NCI-H1417 treated with DMSO at 0.1 percent for 48 hours (cell line): ENCODE measurements around the gene SH3BP1.
A peak's percentile ranks its signal among the peaks of the same experiment; 100 is the strongest.
"Not testable (repeated sequence)": the region's sequence is repeated elsewhere in the genome, so short reads cannot be mapped to it uniquely, and the experiment has no call there.

Experiments used
- DNase-seq: peaks from one replicate; lab custom pipeline; 2025; lab: John Stamatoyannopoulos, UW

SH3BP1 gene

DNA sequence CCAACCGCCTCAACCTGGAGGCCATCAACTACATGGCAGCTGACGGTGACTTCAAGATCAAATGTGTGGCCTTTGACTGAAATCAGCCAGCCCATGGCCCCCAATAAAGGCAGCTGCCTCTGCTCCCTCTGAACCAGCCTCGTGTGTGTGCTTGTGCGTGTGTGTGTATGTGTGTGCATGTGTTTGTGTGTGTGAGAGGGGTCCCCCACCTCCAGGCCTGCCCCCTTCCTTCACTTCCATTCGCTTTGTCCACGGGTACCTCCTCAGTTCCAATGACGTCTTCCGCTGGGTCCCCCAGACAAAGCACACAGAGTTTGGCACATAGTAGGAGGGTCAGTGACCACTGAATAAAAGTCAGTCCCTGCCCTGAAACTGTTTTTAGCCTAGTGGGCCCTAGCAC lies 40.2 kb downstream of the SH3BP1 start:
- no peak for DNase-seq

DNA sequence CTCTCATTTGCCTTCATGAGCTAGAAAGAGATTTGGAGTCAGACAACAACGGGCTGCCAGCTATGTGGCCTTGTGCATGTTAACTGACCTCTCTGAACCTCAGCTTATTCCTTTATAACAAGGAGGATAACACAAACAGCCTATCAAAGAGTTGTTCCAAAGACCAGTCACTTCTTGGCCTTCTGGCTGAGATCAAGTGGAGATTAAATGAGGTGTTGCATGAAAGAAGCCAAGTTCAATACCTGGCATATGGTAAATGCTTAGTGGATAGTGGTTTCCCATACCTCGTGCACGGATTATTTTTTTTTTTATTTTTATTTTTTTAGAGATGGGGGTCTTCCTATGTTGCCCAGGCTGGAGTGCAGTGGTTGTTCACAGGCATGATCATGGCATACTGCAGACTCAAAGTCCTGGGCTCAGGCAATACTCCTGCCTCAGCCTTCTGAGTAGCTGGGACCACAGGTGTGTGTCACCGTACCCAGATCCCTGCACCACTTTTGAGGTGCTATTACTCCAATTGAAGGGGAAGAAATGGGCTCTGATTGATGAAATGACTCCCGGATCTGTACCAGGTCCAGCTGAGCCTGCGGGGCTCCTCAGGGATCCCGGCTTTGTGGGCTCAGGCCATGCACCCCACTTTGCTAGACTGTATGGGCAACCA lies 40.9 kb downstream of the SH3BP1 start:
- DNase-seq, result no peak

DNA sequence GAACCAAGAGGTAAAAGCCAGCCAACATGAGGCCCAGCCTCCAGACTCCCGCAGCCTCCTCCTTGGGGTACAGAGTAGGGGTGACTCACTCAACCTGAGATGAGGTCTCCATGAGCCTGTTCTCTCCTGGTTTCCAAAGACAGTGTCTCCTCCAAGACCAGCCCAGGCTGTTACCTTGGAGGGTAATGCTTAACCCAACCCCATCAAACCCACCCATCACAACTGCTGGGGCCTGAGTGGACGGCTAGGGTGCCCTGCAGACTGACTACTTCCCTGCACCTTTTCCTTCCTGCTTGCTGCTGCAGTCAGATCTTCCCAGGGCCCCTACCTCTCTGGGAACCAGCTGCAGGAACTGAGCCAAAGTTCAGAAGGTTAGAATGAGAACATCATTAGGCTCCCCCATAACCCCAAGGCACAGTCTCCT lies 41.5 kb downstream of the SH3BP1 start:
- DNase-seq, result no peak

DNA sequence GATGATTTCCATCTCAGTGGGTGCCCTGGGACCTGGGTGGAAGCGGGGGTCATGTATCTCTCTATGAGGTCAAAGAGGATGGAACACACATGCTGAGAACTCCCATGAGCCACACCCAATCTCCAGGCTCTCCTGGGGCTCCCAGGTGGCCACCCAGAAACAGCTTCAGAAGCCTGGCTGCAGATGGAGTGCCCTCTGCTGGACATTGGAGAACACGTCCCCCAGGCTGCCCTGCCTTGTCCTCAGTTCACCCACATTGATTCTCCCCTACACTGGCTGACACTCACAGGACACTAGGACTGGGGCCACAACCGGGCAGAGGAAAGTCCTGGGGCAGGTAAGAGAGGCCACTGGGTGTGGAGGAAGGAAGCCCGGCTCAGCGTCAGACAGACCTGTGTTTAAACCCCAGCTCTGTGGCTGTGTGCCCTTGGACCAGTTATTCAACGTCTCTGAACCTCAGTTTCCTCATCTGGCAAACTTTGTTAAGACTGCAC lies 42.1 kb downstream of the SH3BP1 start:
- DNase-seq, result no peak

DNA sequence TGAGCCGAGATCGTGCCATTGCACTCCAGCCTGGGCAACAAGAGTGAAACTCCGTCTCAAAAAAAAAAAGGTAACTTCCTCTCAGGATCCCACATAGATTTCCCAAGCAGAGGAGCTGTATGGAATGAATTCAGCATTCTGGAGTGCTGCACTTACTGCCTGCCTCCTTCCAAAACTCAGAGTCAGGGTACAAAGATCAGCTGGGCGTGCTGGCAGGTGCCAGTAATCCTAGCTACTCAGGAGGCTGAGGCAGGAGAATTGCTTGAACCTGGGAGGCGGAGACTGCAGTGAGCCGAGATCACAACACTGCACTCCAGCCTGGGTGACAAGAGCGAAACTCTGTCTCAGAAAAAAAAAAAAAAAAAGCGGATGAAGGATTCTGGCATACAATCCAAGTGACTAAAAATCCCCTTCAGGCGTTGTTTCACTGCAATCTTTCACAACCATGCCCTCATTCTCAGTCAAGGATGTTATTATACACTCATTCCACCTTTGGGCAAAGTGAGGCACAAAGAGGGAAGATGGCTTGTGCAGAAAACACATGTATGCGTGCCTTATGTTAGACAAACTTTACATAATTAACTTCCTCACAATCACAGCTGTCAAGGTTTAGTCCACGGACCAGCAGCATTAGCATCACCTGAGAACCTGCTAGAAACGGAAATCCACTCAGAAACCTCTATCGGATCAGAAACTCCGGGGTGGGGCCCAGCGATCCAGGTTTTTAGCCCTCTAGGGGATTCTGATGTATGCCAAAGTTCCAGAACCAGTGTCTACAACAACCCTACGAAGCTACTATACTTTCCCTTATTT lies 45.5 kb downstream of the SH3BP1 start:
- DNase-seq, result no peak

DNA sequence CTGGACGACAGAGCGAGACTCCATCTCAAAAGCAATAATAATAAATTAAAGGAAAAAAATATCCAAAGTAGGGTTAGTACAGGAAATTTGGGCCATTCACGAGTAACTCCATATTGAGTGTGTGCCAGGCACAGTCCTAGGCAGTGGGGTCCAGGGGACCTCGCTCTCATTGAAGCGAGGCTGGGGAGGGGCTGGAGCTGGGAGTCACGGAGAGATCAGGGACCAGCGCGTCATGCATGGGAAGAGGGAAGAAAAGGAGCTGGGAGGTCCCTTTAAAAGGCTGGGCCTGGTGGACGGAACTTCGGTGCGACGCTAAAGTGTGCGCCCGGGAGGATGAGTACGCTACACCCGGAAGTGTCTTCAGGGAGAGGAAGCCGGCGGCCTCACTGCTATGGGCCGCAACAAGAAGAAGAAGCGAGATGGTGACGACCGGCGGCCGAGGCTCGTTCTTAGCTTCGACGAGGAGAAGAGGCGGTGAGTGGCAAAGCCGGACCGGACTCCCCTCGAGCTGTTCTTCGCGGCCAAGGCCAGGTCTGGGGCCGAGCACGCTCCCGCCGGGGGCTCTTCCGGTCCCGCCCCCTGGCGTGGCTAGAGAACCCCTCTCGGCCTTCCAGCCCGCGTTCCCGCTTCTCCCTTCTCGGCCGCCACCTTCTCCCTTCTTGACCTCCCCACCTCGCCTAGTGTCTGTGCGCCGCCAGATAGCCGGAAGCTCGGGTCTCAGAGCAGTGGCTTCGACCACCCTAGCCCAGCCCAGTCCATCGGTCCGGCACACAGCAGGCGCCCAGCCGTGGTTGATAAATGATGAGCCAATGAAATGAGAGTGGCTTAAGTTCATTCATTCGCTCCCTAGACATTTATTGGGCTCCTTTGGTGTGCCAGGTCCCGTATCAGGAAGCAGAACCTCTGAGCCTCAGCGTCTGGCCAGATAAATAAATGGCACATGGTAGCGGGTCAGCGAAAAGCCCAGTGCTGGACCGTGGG lies 46.8 kb downstream of the SH3BP1 start, which contains the start of gene NOL12:
NOL12 (plus strand) TSS at position 342 of the 981 bp plus-strand sequence; CDS start at position 392, 50 bp downstream.
- peak; percentile 30 for DNase-seq

DNA sequence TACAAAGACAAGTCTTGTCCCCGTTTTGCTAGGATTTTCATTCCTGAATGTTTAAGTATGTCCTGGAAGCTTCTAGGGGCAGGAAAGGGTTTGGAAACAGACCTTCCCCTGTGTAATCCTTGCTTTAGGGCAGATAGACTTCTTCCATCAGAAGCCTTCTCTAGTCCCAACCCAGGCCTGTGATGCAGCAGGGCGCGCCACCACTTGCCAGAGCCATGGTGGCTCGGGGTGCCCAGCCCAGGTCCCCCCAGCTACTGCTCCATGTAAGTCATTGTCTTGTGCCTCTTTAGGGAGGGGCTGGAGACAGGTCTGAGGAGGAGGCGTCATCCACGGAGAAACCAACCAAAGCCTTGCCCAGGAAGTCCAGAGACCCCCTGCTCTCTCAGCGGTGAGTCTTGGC lies 50.9 kb downstream of the SH3BP1 start:
- no peak for DNase-seq

DNA sequence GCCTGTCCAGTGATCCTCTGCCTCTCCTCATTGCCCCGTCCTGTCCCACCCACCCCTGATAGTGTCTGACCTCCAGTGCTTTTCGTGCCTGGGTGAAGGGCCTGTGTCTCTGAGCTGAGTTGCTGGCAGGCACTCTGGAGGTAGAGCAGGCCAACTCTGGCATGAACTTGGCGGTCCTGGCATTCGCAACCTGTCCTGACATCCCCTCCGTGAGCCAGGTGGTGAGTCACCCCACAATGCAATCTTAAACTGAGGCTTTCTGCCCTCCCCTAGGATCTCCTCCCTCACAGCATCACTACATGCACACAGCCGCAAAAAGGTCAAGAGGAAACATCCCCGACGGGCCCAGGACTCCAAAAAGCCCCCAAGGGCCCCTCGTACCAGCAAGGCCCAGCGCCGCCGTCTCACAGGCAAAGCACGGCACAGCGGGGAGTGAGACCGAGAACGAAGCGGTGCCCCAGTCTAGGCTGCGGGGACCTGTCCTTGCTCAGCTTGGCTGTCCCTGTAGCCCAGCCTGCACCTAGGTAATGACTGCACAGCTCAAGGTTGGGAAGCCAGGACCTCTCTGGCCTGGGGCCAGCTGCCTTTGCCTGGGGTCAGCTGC lies 51.5 kb downstream of the SH3BP1 start:
- DNase-seq, result no peak

DNA sequence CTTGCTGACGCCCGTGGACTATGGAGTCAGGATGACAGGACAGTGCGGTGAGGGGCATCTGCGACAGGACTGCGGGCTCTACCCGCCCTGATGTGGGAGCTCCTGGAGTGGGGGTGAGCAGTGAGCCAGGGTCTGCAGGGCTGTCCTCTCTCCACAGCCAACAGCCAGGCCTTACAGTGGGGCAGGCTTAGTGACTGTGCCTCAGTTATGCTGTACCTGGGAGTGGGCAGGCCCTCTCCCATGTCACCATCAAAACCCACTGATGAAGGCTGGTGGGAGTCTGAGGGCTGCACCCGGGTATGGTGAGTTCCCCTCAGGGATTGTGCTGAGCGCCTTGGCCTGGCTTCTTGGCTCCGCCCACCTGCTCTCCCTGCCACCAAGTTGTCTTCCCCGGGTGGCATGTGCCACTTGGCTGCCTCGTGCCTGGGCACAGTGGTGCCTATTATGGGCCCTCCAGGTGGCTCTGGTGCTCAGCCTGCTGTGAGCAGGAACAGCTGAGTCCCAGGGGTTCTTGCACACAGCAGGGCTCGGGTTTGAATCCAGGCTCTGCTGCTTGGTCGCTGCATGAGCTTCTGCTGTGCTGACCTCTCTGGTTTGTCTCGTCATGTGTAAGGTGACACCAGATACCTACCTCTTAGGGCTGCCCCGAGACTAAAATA lies 53.3 kb downstream of the SH3BP1 start:
- DNase-seq, result no peak

DNA sequence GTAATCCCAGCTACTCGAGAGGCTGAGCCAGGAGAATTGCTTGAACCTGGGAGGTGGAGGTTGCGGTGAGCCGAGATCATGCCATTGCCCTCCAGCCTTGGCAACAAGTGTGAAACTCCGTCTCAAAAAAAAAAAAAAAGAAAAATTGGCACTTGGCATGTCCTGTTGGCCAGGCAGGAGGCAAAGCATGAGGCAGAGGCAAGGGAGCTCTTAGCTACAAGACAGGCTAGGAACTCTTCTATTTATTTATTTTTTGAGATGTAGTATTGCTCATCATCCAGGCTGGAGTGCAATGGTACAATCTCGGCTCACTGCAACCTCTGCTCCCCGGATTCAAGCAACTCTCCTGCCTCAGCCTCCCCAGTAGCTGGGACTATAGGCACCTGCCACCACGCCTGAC lies 54.7 kb downstream of the SH3BP1 start:
- not testable (repeated sequence) for DNase-seq

DNA sequence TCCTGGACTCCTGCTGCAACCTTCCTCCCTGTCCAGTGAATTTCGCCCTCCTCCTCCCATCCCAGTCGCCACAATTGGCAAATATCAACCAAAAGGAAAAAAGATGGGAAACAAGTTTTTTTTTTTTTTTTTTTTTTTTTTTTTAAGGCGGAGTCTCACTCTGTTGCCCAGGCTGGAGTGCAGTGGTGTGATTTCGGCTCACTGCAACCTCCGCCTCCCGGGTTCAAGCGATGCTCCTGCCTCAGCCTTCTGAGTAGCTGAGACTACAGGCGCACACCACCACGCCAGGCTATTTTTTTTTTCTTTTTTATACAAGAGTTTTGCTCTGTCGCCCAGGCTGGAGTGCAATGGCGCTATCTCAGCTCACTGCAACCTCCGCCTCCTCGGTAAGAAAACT lies 56.8 kb downstream of the SH3BP1 start:
- not testable (repeated sequence) for DNase-seq

DNA sequence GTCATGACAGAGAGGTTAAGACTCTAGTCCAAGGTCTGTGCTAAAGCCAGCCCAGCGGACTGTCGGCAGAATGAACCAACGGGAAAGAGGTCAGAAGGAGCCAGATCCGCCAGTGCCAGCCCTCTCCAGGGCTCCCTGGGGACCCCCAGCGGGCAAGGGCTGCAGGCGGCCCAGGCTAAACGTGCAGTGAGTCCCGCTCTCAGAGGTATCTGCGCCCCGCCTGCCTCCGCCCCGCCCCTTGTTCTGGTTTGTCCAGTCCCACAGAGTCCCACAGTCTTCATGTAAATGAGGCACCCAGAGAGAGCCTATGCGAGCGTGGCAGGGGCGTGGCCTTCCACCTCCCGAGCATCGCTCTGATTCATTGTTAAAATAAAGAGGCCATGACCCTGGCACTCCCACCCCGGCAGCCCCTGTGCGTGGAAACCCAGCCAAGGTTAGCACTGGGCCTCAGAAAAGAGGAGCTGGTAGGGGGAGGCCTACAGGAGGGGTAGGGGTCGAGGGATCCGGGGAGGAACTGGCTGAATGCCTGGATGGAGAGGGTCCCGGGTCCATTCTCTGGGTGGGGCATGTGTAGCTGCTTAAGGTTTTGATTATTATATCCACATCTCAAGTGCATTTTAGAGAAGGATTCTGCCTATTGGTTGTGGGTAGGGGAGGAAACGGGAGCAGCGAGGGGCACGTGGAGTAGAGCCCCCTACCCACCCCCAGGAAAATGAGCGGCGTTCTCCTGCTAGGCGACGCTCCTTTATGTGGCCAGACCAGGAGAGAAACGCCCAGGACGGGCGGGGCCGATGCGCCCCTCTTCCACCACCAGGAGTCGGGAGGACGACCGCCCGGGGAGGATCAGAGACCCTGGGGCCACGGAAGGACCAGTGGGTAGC lies 57.4 kb downstream of the SH3BP1 start, which contains the start of gene TRIOBP:
TRIOBP (plus strand) TSS at position 392 of the 881 bp plus-strand sequence. CDS start 4,318 bp downstream, outside the sequence.
- DNase-seq, result no peak

DNA sequence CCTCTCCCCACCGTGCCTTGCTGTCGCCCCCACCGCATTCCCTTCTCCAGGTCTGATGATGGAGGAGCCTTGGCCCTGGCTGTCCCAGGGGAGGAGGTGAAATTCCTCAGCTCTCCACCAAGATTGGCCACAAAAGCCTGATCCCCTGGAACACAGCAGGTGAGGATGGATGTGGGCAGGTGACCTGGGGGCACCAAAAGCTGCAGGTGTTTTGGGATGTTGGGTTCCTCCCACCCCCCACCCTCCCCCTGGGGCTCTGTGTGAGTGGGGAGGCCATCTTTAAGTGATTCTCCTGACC lies 58.0 kb downstream of the SH3BP1 start:
- DNase-seq, result no peak

DNA sequence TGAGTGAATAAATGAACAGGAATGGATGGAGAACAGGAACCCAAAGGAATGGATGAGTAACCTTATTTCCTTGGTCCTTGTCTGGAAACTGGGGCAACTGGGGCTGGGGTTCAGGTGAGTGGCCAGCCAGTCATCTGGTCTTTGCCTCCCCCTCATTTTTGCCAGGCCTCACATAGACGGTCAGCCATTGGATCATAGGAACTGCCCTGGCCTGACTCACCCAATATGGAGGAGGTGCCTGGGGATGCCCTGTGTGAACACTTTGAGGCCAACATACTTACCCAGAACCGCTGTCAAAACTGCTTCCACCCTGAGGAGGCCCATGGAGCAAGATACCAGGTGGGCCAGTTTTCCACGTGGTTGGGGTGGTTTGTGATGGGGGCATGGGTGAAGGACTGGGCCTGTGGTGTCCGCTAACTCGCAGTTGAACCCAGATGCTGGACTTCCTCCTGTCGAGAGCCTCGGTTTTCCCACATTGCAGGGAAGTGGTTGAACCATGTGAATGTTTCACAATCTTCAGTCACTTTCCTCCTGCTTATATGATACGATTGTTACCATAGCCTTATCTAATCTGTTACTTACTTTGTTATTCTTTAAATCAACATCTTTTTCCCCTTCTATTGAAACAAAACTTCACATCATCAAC lies 61.8 kb downstream of the SH3BP1 start:
- no peak for DNase-seq

DNA sequence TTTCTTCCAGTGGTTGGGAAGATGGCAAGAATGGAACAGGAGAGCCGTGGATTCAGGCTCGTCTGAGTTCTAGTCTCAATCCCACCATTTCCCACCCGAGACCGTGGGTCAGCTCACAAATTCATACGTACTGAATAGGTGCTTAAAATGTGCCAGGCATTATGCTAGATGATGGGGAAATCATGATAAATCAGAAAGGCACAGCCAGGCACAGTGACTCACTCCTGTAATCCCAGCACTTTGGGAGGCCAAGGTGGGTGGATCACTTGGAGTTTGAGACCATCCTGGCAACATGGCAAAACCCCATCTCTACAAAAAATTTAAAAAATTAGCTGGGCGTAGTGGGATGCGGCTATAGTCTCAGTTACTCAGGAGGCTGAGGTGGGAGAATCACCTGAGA lies 64.4 kb downstream of the SH3BP1 start:
- no peak for DNase-seq

DNA sequence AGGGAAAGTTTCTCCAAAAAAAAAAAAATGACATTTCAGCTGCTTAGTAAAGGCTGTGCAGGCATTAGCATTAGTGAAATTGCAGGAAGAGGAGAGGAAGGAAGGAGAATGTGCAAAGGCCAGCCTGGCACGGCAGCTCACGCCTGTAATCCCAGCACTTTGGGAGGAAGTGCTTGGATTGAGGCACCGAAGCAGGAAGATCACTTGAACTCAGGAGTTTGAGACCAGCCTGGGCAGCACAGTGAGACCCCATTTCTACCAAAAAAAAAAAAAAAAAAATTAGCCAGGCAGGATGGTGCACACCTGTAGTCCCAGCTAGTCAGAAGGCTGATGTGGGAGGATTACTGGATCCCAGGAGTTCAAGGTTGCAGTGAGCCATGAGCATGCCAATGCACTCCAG lies 65.2 kb downstream of the SH3BP1 start:
- DNase-seq, result no peak

DNA sequence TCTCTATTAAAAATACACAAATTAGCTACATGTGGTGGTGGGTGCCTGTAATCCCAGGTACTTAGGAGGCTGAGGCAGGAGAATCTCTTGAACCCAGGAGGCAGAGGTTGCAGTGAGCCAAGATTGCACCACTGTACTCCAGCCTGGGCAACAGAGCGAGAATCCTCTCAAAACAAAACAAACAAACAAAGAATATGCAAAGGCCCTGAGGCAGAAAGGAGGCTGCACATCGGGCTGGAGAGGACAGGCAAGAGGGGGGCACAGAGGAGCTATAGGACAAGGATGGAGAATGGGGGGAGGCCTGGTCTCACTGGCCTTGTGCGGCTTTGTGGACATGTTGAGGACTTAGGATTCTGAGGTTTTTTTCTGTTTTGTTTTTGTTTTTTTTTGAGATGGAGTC lies 65.7 kb downstream of the SH3BP1 start:
- no peak for DNase-seq
